MM.1S (cell line): Measurements from ENCODE around the gene BMP10.

Experiments
- DNase-seq: peaks from one replicate; pipeline ENCODE4 v3.0.0-alpha.2; 2015
- H2AFZ ChIP-seq: fragments of 300-600 bp; sonication (generic); 2 replicates; pipeline ENCODE4 v1.6.0; 2016; ENCODE audit warnings: antibody characterized with exemption, low read length
- H3F3A ChIP-seq: fragments of 300-600 bp; sonication (generic); 2 replicates; pipeline ENCODE4 v1.6.1; 2016; ENCODE audit warnings: mild to moderate bottlenecking, antibody characterized with exemption, low read length, moderate library complexity, mixed read lengths; ENCODE audit not compliant: insufficient read depth
- H3K27ac ChIP-seq: fragments of 300-600 bp; sonication (generic); 2 replicates; pipeline ENCODE4 v1.5.1; 2016; ENCODE audit warnings: mild to moderate bottlenecking, low read length
- H3K27me3 ChIP-seq: fragments of 300-600 bp; sonication (generic); replicated peaks from 2 replicates; pipeline ENCODE4 v1.6.0; 2016; ENCODE audit warnings: low read length; ENCODE audit not compliant: insufficient read depth
- H3K36me3 ChIP-seq: fragments of 300-600 bp; sonication (generic); replicated peaks from 2 replicates; pipeline ENCODE4 v1.6.1; 2016; ENCODE audit warnings: mild to moderate bottlenecking, low read length, mixed read lengths; ENCODE audit not compliant: insufficient read depth
- H3K4me1 ChIP-seq: fragments of 300-600 bp; sonication (generic); 2 replicates; pipeline ENCODE4 v1.6.1; 2016; ENCODE audit warnings: low read length, mixed read lengths
- H3K4me2 ChIP-seq: fragments of 300-600 bp; sonication (generic); 2 replicates; pipeline ENCODE4 v1.6.0; 2016; ENCODE audit warnings: low read depth, low read length
- H3K4me3 ChIP-seq: fragments of 300-600 bp; sonication (generic); 2 replicates; pipeline ENCODE4 v1.5.1; 2016; ENCODE audit warnings: low read length, mixed read lengths
- H3K79me2 ChIP-seq: fragments of 300-600 bp; sonication (generic); 2 replicates; pipeline ENCODE4 v1.6.1; 2016; ENCODE audit warnings: mixed run types, low read length, mixed read lengths
- H3K9ac ChIP-seq: fragments of 300-600 bp; sonication (generic); 2 replicates; pipeline ENCODE4 v1.6.1; 2016; ENCODE audit warnings: low read length, mixed read lengths
- H3K9me2 ChIP-seq: fragments of 300-600 bp; sonication (generic); replicated peaks from 2 replicates; pipeline ENCODE4 v1.6.1; 2016; ENCODE audit warnings: mild to moderate bottlenecking, low read length, mixed read lengths; ENCODE audit not compliant: insufficient read depth
- H3K9me3 ChIP-seq: fragments of 300-600 bp; sonication (generic); replicated peaks from 2 replicates; pipeline ENCODE4 v1.6.1; 2016; ENCODE audit warnings: mild to moderate bottlenecking, low read length, mixed read lengths; ENCODE audit not compliant: insufficient read depth
- H4K20me1 ChIP-seq: fragments of 300-600 bp; sonication (generic); 2 replicates; pipeline ENCODE4 v1.6.1; 2016; ENCODE audit warnings: mild to moderate bottlenecking, low read length, moderate library complexity, mixed read lengths; ENCODE audit not compliant: insufficient read depth
- EZH2 ChIP-seq: fragments of 300-600 bp; sonication (generic); optimal IDR thresholded peaks from 2 replicates; pipeline ENCODE3; 2017; ENCODE audit warnings: low read depth, mild to moderate bottlenecking, antibody characterized with exemption, low read length, mixed read lengths
- EZH2phosphoT487 ChIP-seq: fragments of 300-600 bp; sonication (generic); IDR thresholded peaks from 2 replicates; pipeline ENCODE4 v1.6.1; 2018; ENCODE audit warnings: antibody characterized with exemption, low read length
- TF ChIP-seq, protein P1 (sequence below): fragments of 300-600 bp; sonication (generic); IDR thresholded peaks from 2 replicates; pipeline ENCODE4 v1.5.1; 2016; ENCODE audit warnings: antibody characterized with exemption, low read length, mixed read lengths

The BMP10 gene

DNA sequence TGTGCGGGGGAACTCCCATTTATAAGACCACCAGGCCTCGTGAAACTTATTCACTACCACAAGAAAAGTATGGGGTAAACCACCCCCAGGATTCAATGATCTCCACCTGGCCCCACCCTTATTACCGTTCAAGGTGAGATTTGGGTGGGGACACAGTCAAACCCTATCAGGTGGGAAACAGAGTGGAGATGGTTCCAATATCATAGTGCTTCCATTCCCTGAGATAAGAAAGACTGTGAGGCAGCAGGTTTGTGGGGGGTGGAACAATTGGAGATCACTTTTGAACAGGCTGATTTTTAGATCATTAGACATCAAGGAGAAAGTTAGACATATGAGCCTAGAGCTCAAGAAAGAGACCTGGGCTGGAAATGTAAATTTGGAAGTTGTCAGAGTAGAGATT is 42.2 kb upstream of the BMP10 start:
- Histone ChIP-seq H3K36me3 (no peaks in the 10 kb centered on the region), H3K4me1 (peaks cover 28% of the 10 kb centered on the region), H2AFZ (no peak overlapping the region), H3K4me2 (no peak overlapping the region), H3K9me3 (no peaks in the 10 kb centered on the region), H3K9ac (no peak overlapping the region), H3K27me3 (no peaks in the 10 kb centered on the region), H3F3A (peaks cover 5% of the 10 kb centered on the region; the same call in 1 of the 2 replicates), H3K4me3 (no peak overlapping the region), H4K20me1 (no peaks in the 10 kb centered on the region), H3K79me2 (no peaks in the 10 kb centered on the region), H3K9me2 (no peaks in the 10 kb centered on the region), H3K27ac (no peak overlapping the region)
- DNase-seq = no peak
- TF ChIP-seq, protein P1, sequence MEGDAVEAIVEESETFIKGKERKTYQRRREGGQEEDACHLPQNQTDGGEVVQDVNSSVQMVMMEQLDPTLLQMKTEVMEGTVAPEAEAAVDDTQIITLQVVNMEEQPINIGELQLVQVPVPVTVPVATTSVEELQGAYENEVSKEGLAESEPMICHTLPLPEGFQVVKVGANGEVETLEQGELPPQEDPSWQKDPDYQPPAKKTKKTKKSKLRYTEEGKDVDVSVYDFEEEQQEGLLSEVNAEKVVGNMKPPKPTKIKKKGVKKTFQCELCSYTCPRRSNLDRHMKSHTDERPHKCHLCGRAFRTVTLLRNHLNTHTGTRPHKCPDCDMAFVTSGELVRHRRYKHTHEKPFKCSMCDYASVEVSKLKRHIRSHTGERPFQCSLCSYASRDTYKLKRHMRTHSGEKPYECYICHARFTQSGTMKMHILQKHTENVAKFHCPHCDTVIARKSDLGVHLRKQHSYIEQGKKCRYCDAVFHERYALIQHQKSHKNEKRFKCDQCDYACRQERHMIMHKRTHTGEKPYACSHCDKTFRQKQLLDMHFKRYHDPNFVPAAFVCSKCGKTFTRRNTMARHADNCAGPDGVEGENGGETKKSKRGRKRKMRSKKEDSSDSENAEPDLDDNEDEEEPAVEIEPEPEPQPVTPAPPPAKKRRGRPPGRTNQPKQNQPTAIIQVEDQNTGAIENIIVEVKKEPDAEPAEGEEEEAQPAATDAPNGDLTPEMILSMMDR = no peak
- no peak for TF ChIP-seq EZH2phosphoT487
- no peak for TF ChIP-seq EZH2

DNA sequence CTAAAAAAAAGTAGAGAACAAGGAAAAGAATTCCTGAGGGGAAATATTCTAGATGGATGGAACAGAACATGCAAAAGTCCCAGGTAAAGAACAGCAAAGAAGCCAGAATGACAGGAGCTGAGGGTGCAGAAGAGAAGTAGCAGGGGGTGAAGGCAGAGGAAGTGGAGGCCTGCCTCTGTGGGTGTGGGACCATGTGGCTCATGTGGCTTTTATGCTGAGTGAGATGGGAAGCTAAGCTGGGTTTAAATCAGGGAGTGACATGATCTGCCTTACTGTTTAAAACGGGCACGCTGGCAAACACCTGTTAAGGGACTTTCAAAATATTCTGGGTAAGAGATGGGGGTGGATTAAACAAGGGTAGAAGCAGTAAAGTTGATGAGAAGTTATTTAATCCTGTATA is 41.5 kb upstream of the BMP10 start:
- Histone ChIP-seq H3K27me3 (no peaks in the 10 kb centered on the region), H3K4me2 (no peak overlapping the region), H3K27ac (no peak overlapping the region), H4K20me1 (no peaks in the 10 kb centered on the region), H2AFZ (no peak overlapping the region; the same call in 1 of the 2 replicates), H3K4me1 (peaks cover 33% of the 10 kb centered on the region), H3K79me2 (no peaks in the 10 kb centered on the region), H3K36me3 (no peaks in the 10 kb centered on the region), H3K4me3 (no peak overlapping the region), H3K9ac (no peak overlapping the region), H3F3A (peaks cover 10% of the 10 kb centered on the region), H3K9me3 (no peaks in the 10 kb centered on the region), H3K9me2 (no peaks in the 10 kb centered on the region)
- DNase-seq = no peak
- TF ChIP-seq EZH2 (no peak), EZH2phosphoT487 (no peak)
- TF ChIP-seq, protein P1 = no peak

DNA sequence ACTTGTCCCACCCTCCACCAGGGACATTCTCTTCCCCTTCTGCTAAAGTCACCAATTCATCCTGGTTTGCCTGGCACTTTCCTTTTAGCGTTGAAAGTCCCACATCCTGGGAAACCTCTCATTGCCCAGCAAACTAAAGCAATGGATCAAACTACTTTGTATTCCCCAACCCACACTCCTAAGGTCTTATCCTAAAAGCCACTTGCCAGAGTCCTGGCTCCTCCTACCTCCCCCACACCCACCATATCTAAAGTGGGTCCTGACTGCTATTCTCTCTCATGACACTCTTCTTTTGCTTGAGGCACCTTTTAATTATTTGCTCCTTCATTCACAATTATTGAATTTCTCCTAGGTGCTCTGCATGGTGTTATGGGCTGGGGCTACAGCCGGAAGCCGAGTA is 40.9 kb upstream of the BMP10 start:
- H3F3A ChIP-seq = peaks cover 16% of the 10 kb centered on the region
- peaks cover 39% of the 10 kb centered on the region for H3K4me1 ChIP-seq
- H3K4me3 ChIP-seq = no peak overlapping the region
- H3K27ac ChIP-seq = no peak overlapping the region
- no peaks in the 10 kb centered on the region for H3K27me3 ChIP-seq
- H3K9me2 ChIP-seq = no peaks in the 10 kb centered on the region
- TF ChIP-seq EZH2phosphoT487 = no peak
- no peak for TF ChIP-seq EZH2
- TF ChIP-seq, protein P1 = no peak
- no peaks in the 10 kb centered on the region for H3K36me3 ChIP-seq
- H2AFZ ChIP-seq = no peak overlapping the region
- H3K4me2 ChIP-seq = no peak overlapping the region
- no peak overlapping the region for H3K9ac ChIP-seq
- DNase-seq = no peak
- no peaks in the 10 kb centered on the region for H4K20me1 ChIP-seq
- H3K9me3 ChIP-seq = no peaks in the 10 kb centered on the region
- no peaks in the 10 kb centered on the region for H3K79me2 ChIP-seq
